H7 (cell line): Measurements from ENCODE around the gene DCC. TPM values are rescaled to one million over a fixed set of nuclear protein-coding genes. Genes with fewer than 3 reads are reported as not detected.
"Not testable (repeated sequence)": the region's sequence is repeated elsewhere in the genome, so short reads cannot be mapped to it uniquely, and the experiment has no call there.

Source experiments
- DNase-seq: peaks from one replicate; pipeline ENCODE4 v3.0.0; 2012
- H3K27me3 ChIP-seq: 2 replicates; pipeline ENCODE4 v1.6.0; 2011; ENCODE audit warnings: mild to moderate bottlenecking, low read length; ENCODE audit not compliant: control insufficient read depth, insufficient read depth
- H3K36me3 ChIP-seq: replicated peaks from 2 replicates; pipeline ENCODE4 v1.5.1; 2011; ENCODE audit warnings: low read length; ENCODE audit not compliant: control insufficient read depth, insufficient read depth
- H3K4me3 ChIP-seq: 2 replicates; pipeline ENCODE4 v1.5.1; 2011; ENCODE audit warnings: low read depth, mild to moderate bottlenecking, control low read depth, low read length, moderate library complexity; ENCODE audit not compliant: insufficient read depth
- total RNA-seq: library from RNA; depleted of rRNA; stranded (reverse); fragments of >200 nt; shearing (Covaris generic); gene quantifications from 2 replicates; pipeline ENCODE4 v1.2.3, GENCODE V29; 2014

The DCC gene
- total RNA-seq, 1 experiment from 2014 or later = 1.3 TPM

- no peaks in the 10 kb centered on the region for H3K36me3 ChIP-seq
- peaks cover 30% of the 10 kb centered on the region for H3K27me3 ChIP-seq
- DNase-seq = peak; percentile 16
- peak overlapping the region; percentile 68 for H3K4me3 ChIP-seq
These were observed 1.1 kb downstream of the DCC start for GRCh38 chr18:52341103-52341432.

GRCh38 chr18:52341608-52342381 lies 1.8 kb downstream of the DCC start:
- peak; percentile 51 for DNase-seq
- H3K27me3 ChIP-seq = peaks cover 30% of the 10 kb centered on the region

GRCh38 chr18:52342456-52342855 lies 2.5 kb downstream of the DCC start:
- no peak for DNase-seq
- Histone ChIP-seq H3K4me3 (peak overlapping the region; percentile 68; the same call in 1 of the 2 replicates), H3K36me3 (no peaks in the 10 kb centered on the region), H3K27me3 (peaks cover 30% of the 10 kb centered on the region)

More at GRCh38 chr18:52341608-52342381, 1.8 kb downstream of the DCC start:
- Histone ChIP-seq H3K4me3 (peak overlapping the region; percentile 68), H3K36me3 (no peaks in the 10 kb centered on the region)

- H3K4me3 ChIP-seq = no peak overlapping the region
- H3K36me3 ChIP-seq = no peaks in the 10 kb centered on the region
- H3K27me3 ChIP-seq = peaks cover 30% of the 10 kb centered on the region
- DNase-seq = peak; percentile 13
These were observed 3.1 kb downstream of the DCC start for GRCh38 chr18:52343138-52343537.

- Histone ChIP-seq H3K36me3 (no peaks in the 10 kb centered on the region), H3K4me3 (no peak overlapping the region), H3K27me3 (peaks cover 30% of the 10 kb centered on the region)
- no peak for DNase-seq
These were observed 3.8 kb downstream of the DCC start for GRCh38 chr18:52343731-52344340.

- no peak for DNase-seq
- H3K36me3 ChIP-seq = no peaks in the 10 kb centered on the region
- H3K4me3 ChIP-seq = no peak overlapping the region
- peaks cover 23% of the 10 kb centered on the region for H3K27me3 ChIP-seq
These were observed 4.9 kb downstream of the DCC start for GRCh38 chr18:52344881-52345280.

GRCh38 chr18:52345428-52345827 lies 5.4 kb downstream of the DCC start:
- no peak for DNase-seq
- Histone ChIP-seq H3K36me3 (no peaks in the 10 kb centered on the region), H3K27me3 (peaks cover 18% of the 10 kb centered on the region), H3K4me3 (no peak overlapping the region)

GRCh38 chr18:52348209-52348608 lies 8.2 kb downstream of the DCC start:
- no peaks in the 10 kb centered on the region for H3K27me3 ChIP-seq
- DNase-seq = peak; percentile 38
- H3K4me3 ChIP-seq = no peak overlapping the region
- H3K36me3 ChIP-seq = no peaks in the 10 kb centered on the region

- no peak for DNase-seq
- no peak overlapping the region for H3K4me3 ChIP-seq
- H3K27me3 ChIP-seq = no peaks in the 10 kb centered on the region
- H3K36me3 ChIP-seq = no peaks in the 10 kb centered on the region
These were observed 9.5 kb downstream of the DCC start for GRCh38 chr18:52349498-52349897.

GRCh38 chr18:52352920-52353319 lies 12.9 kb downstream of the DCC start:
- DNase-seq = no peak
- H3K4me3 ChIP-seq = no peak overlapping the region

GRCh38 chr18:52353589-52353988 lies 13.6 kb downstream of the DCC start:
- Histone ChIP-seq H3K36me3 (no peaks in the 10 kb centered on the region), H3K4me3 (no peak overlapping the region), H3K27me3 (no peaks in the 10 kb centered on the region)
- no peak for DNase-seq

More at GRCh38 chr18:52352920-52353319, 12.9 kb downstream of the DCC start:
- H3K36me3 ChIP-seq = no peaks in the 10 kb centered on the region
- H3K27me3 ChIP-seq = no peaks in the 10 kb centered on the region

GRCh38 chr18:52363861-52364260 lies 23.9 kb downstream of the DCC start:
- Histone ChIP-seq H3K27me3 (no peaks in the 10 kb centered on the region), H3K4me3 (no peak overlapping the region), H3K36me3 (no peaks in the 10 kb centered on the region)
- no peak for DNase-seq

- H3K27me3 ChIP-seq, H3K4me3 ChIP-seq, H3K36me3 ChIP-seq, DNase-seq: not testable (repeated sequence)
These were observed 26.9 kb downstream of the DCC start for GRCh38 chr18:52366851-52367250.

- no peak for DNase-seq
- no peaks in the 10 kb centered on the region for H3K36me3 ChIP-seq
- H3K4me3 ChIP-seq = no peak overlapping the region
- H3K27me3 ChIP-seq = no peaks in the 10 kb centered on the region
These were observed 28.2 kb downstream of the DCC start for GRCh38 chr18:52367953-52368742.

GRCh38 chr18:52370841-52371240 lies 30.8 kb downstream of the DCC start:
- no peaks in the 10 kb centered on the region for H3K27me3 ChIP-seq
- DNase-seq = no peak
- no peaks in the 10 kb centered on the region for H3K36me3 ChIP-seq
- no peak overlapping the region for H3K4me3 ChIP-seq
